OCI-LY7 (cell line): ENCODE results near the gene CRYBG3.

Experiments
- EZH2phosphoT487 ChIP-seq: fragments of 200-600 bp; sonication (generic); IDR thresholded peaks from 2 replicates; pipeline ENCODE4 v1.6.1; 2018; ENCODE audit warnings: low read depth, borderline replicate concordance, mild to moderate bottlenecking, mixed run types, antibody characterized with exemption, low read length, moderate library complexity, mixed read lengths
- TF ChIP-seq, protein P1 (sequence below): fragments of 200-600 bp; sonication (generic); conservative IDR thresholded peaks from 2 replicates; pipeline ENCODE4 v1.5.1; 2014; ENCODE audit warnings: mild to moderate bottlenecking, antibody characterized with exemption, low read length, moderate library complexity, mixed read lengths

- TF ChIP-seq, protein P1, sequence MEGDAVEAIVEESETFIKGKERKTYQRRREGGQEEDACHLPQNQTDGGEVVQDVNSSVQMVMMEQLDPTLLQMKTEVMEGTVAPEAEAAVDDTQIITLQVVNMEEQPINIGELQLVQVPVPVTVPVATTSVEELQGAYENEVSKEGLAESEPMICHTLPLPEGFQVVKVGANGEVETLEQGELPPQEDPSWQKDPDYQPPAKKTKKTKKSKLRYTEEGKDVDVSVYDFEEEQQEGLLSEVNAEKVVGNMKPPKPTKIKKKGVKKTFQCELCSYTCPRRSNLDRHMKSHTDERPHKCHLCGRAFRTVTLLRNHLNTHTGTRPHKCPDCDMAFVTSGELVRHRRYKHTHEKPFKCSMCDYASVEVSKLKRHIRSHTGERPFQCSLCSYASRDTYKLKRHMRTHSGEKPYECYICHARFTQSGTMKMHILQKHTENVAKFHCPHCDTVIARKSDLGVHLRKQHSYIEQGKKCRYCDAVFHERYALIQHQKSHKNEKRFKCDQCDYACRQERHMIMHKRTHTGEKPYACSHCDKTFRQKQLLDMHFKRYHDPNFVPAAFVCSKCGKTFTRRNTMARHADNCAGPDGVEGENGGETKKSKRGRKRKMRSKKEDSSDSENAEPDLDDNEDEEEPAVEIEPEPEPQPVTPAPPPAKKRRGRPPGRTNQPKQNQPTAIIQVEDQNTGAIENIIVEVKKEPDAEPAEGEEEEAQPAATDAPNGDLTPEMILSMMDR: no peak
- no peak for TF ChIP-seq EZH2phosphoT487
Observed at GRCh38 chr3:97817965-97818364, 3.8 kb upstream of the CRYBG3 start.
